B cell (primary cell): ENCODE measurements around the gene HERC2.
"Not testable (repeated sequence)": the region's sequence is repeated elsewhere in the genome, so short reads cannot be mapped to it uniquely, and the experiment has no call there.

Source experiments
- CTCF ChIP-seq: fragments of 200-600 bp; IDR thresholded peaks from one replicate; pipeline ENCODE4 v1.8.0; 2022; ENCODE audit warnings: antibody characterized with exemption, mild to moderate bottlenecking
- EZH2 ChIP-seq: IDR thresholded peaks from 2 replicates; pipeline ENCODE4 v1.6.1; 2012; ENCODE audit warnings: borderline replicate concordance, low read depth, mild to moderate bottlenecking, moderate library complexity, low read length; ENCODE audit not compliant: insufficient read depth, poor library complexity, severe bottlenecking

GRCh38 chr15:28196581-28196980 lies 125.4 kb downstream of the HERC2 start:
- not testable (repeated sequence) for TF ChIP-seq CTCF, EZH2
